Astrocyte (in vitro differentiated cells and primary cell): ENCODE data around the gene MRGPRG. TPM values are rescaled to one million over a fixed set of nuclear protein-coding genes. Genes with fewer than 3 reads are reported as not detected.

Experiments used
- DNase-seq: peaks from one replicate; pipeline ENCODE4 v3.0.0-alpha.2; 2010; ENCODE audit warnings: low read depth
- FAIRE-seq: peaks from 2 replicates; lab custom pipeline; 2011; peaks lifted over from hg19 to GRCh38; lab: Jason Lieb, UNC
- H2AFZ ChIP-seq: 2 replicates; pipeline ENCODE4 v1.6.0; 2012; ENCODE audit warnings: low read depth, low read length, inconsistent platforms
- H3K27ac ChIP-seq: 2 replicates; pipeline ENCODE4 v1.5.1; 2011; ENCODE audit warnings: low read depth, low read length, inconsistent platforms
- H3K27me3 ChIP-seq: 2 replicates; pipeline ENCODE4 v1.6.0; 2011; ENCODE audit warnings: low read length, inconsistent platforms; ENCODE audit not compliant: insufficient read depth
- H3K36me3 ChIP-seq: 2 replicates; pipeline ENCODE4 v1.5.1; 2011; ENCODE audit warnings: low read length, inconsistent platforms; ENCODE audit not compliant: insufficient read depth
- H3K4me1 ChIP-seq: 2 replicates; pipeline ENCODE4 v1.5.1; 2011; ENCODE audit warnings: low read length, inconsistent platforms; ENCODE audit not compliant: insufficient read depth
- H3K4me2 ChIP-seq: 2 replicates; pipeline ENCODE4 v1.6.0; 2012; ENCODE audit warnings: low read length, inconsistent platforms
- H3K4me3 ChIP-seq: 2 replicates; pipeline ENCODE4 v1.5.1; 2011; ENCODE audit warnings: low read depth, mild to moderate bottlenecking, low read length, inconsistent platforms; ENCODE audit not compliant: insufficient read depth
- H3K79me2 ChIP-seq: 2 replicates; pipeline ENCODE4 v1.6.0; 2012; ENCODE audit warnings: mild to moderate bottlenecking, low read length, inconsistent platforms; ENCODE audit not compliant: insufficient read depth
- H3K9ac ChIP-seq: 2 replicates; pipeline ENCODE4 v1.6.0; 2012; ENCODE audit warnings: mild to moderate bottlenecking, low read length, inconsistent platforms
- H3K9me3 ChIP-seq: 2 replicates; pipeline ENCODE4 v1.5.1; 2012; ENCODE audit warnings: low read depth, mild to moderate bottlenecking, low read length, inconsistent platforms; ENCODE audit not compliant: insufficient read depth
- H4K20me1 ChIP-seq: 2 replicates; pipeline ENCODE4 v1.6.0; 2012; ENCODE audit warnings: low read length, inconsistent platforms; ENCODE audit not compliant: insufficient read depth
- H3K27ac Mint-ChIP-seq: one replicate; pipeline ENCODE4 v1.8.0; 2021; ENCODE audit warnings: mild to moderate bottlenecking, mixed read lengths; ENCODE audit not compliant: unreplicated experiment
- H3K27me3 Mint-ChIP-seq: one replicate; pipeline ENCODE4 v1.8.0; 2021; ENCODE audit warnings: low read depth, mixed read lengths; ENCODE audit not compliant: unreplicated experiment
- H3K36me3 Mint-ChIP-seq: one replicate; pipeline ENCODE4 v1.8.0; 2021; ENCODE audit warnings: low read depth, mixed read lengths; ENCODE audit not compliant: unreplicated experiment
- H3K4me1 Mint-ChIP-seq: one replicate; pipeline ENCODE4 v1.8.0; 2021; ENCODE audit warnings: low read depth, mixed read lengths; ENCODE audit not compliant: unreplicated experiment
- H3K4me3 Mint-ChIP-seq: one replicate; pipeline ENCODE4 v1.8.0; 2021; ENCODE audit warnings: mild to moderate bottlenecking, moderate library complexity, mixed read lengths; ENCODE audit not compliant: unreplicated experiment
- H3K9me3 Mint-ChIP-seq: one replicate; pipeline ENCODE4 v1.8.0; 2021; ENCODE audit warnings: mild to moderate bottlenecking, mixed read lengths; ENCODE audit not compliant: unreplicated experiment
- CTCF ChIP-seq: IDR thresholded peaks from 2 replicates; pipeline ENCODE4 v1.5.1; 2011; ENCODE audit warnings: low read depth, mild to moderate bottlenecking, inconsistent platforms, low read length, moderate library complexity; ENCODE audit not compliant: insufficient read depth
- EZH2 ChIP-seq: IDR thresholded peaks from 2 replicates; pipeline ENCODE4 v1.6.1; 2012; ENCODE audit warnings: mild to moderate bottlenecking, low read length, inconsistent platforms; ENCODE audit not compliant: insufficient read depth
- total RNA-seq: library from RNA; stranded (reverse); gene quantifications from 2 replicates; pipeline ENCODE4 v1.2.1, GENCODE V29; 2021

The MRGPRG gene
- total RNA-seq, 1 donor from 2014 or later = not detected

GRCh38 chr11:3189886-3190583, 28.6 kb downstream of the MRGPRG start:
- Histone ChIP-seq H3K4me1 (no peaks in the 10 kb centered on the region), H3K9me3 (peaks cover 5% of the 10 kb centered on the region), H3K9ac (no peak overlapping the region), H3K36me3 (no peaks in the 10 kb centered on the region), H3K79me2 (no peaks in the 10 kb centered on the region), H3K27me3 (peaks cover 8% of the 10 kb centered on the region), H4K20me1 (no peaks in the 10 kb centered on the region), H3K4me2 (no peak overlapping the region), H2AFZ (no peak overlapping the region), H3K27ac (no peak overlapping the region), H3K4me3 (no peak overlapping the region)
- TF ChIP-seq CTCF (no peak), EZH2 (no peak)
- Mint-ChIP-seq H3K9me3 (no peaks in the 10 kb centered on the region), H3K27ac (no peak overlapping the region), H3K36me3 (no peaks in the 10 kb centered on the region), H3K4me1 (no peaks in the 10 kb centered on the region), H3K4me3 (no peak overlapping the region), H3K27me3 (peaks cover 20% of the 10 kb centered on the region)
- DNase-seq (no peak), FAIRE-seq (no peak)

- no peak for FAIRE-seq
- Histone ChIP-seq H3K4me3 (no peak overlapping the region), H3K27me3 (peaks cover 8% of the 10 kb centered on the region), H3K79me2 (no peaks in the 10 kb centered on the region), H2AFZ (no peak overlapping the region), H3K36me3 (no peaks in the 10 kb centered on the region), H3K4me2 (no peak overlapping the region), H3K27ac (no peak overlapping the region), H3K9me3 (peaks cover 5% of the 10 kb centered on the region), H3K9ac (no peak overlapping the region), H3K4me1 (no peaks in the 10 kb centered on the region), H4K20me1 (no peaks in the 10 kb centered on the region)
- no peak for DNase-seq
- peaks cover 21% of the 10 kb centered on the region for H3K27me3 Mint-ChIP-seq
- TF ChIP-seq CTCF = no peak
- TF ChIP-seq EZH2 = no peak
- H3K4me1 Mint-ChIP-seq = no peaks in the 10 kb centered on the region
- peaks cover 3% of the 10 kb centered on the region for H3K9me3 Mint-ChIP-seq
- peaks cover 3% of the 10 kb centered on the region for H3K36me3 Mint-ChIP-seq
- H3K27ac Mint-ChIP-seq = no peak overlapping the region
- no peak overlapping the region for H3K4me3 Mint-ChIP-seq
Measured at GRCh38 chr11:3189196-3189843, 29.3 kb downstream of the MRGPRG start.
